Spinal cord (tissue), 10 donors: ENCODE measurements around the gene ALDH1L2. TPM values are rescaled to one million over a fixed set of nuclear protein-coding genes. Genes with fewer than 3 reads are reported as not detected.
"Not testable (repeated sequence)": the region's sequence is repeated elsewhere in the genome, so short reads cannot be mapped to it uniquely, and the experiment has no call there.

Experiments
- DNase-seq, 6 donors: peaks; one replicate each; pipeline versions ENCODE4 v3.0.0 to v3.0.0-alpha.2; 2013 to 2015; ENCODE audit warnings: low spot score in 6 of 6, low read depth in 4 of 6
- H3K27ac ChIP-seq: one replicate; pipeline ENCODE4 v1.5.1; 2013; ENCODE audit warnings: low read depth, low read length, control low read depth
- H3K27me3 ChIP-seq: one replicate; pipeline ENCODE4 v1.6.1; 2013; ENCODE audit warnings: low read length; ENCODE audit not compliant: control insufficient read depth, insufficient read depth
- H3K36me3 ChIP-seq: one replicate; pipeline ENCODE4 v1.6.1; 2013; ENCODE audit warnings: low read length; ENCODE audit not compliant: control insufficient read depth, insufficient read depth
- H3K4me1 ChIP-seq: one replicate; pipeline ENCODE4 v1.6.1; 2013; ENCODE audit warnings: low read length; ENCODE audit not compliant: control insufficient read depth, insufficient read depth
- H3K4me3 ChIP-seq: one replicate; pipeline ENCODE4 v1.5.1; 2013; ENCODE audit warnings: low read depth, low read length, control low read depth
- H3K9me3 ChIP-seq: one replicate; pipeline ENCODE4 v1.6.1; 2013; ENCODE audit warnings: low read length; ENCODE audit not compliant: control insufficient read depth, insufficient read depth
- WGBS: methylation state at CpG from one replicate; pipeline ENCODE4 v1.1.5; 2013; ENCODE audit warnings: missing lambda C conversion rate; ENCODE audit not compliant: insufficient coverage; 5-methylcytosine and 5-hydroxymethylcytosine counted together
- polyA plus RNA-seq, 2 donors: library from polyadenylated mRNA; unstranded; fragments of 120-200 nt; gene quantifications; one replicate each; pipeline ENCODE4 v1.2.1, GENCODE V29; 2013; ENCODE audit not compliant: insufficient read length in 2 of 2
- total RNA-seq, 2 donors: library from RNA; depleted of rRNA in 1 of 2; stranded (reverse); fragments of 120-200 nt in 1 of 2; fragments of >200 nt in 1 of 2; gene quantifications; one replicate each; pipeline versions ENCODE4 v1.2.3 to v1.2.4, GENCODE V29; 2013 to 2014
- donor health status: healthy.

ALDH1L2 gene
- total and polyA plus RNA-seq, 4 donors, result 9.1 to 13.2 (median 9.5) TPM

DNA sequence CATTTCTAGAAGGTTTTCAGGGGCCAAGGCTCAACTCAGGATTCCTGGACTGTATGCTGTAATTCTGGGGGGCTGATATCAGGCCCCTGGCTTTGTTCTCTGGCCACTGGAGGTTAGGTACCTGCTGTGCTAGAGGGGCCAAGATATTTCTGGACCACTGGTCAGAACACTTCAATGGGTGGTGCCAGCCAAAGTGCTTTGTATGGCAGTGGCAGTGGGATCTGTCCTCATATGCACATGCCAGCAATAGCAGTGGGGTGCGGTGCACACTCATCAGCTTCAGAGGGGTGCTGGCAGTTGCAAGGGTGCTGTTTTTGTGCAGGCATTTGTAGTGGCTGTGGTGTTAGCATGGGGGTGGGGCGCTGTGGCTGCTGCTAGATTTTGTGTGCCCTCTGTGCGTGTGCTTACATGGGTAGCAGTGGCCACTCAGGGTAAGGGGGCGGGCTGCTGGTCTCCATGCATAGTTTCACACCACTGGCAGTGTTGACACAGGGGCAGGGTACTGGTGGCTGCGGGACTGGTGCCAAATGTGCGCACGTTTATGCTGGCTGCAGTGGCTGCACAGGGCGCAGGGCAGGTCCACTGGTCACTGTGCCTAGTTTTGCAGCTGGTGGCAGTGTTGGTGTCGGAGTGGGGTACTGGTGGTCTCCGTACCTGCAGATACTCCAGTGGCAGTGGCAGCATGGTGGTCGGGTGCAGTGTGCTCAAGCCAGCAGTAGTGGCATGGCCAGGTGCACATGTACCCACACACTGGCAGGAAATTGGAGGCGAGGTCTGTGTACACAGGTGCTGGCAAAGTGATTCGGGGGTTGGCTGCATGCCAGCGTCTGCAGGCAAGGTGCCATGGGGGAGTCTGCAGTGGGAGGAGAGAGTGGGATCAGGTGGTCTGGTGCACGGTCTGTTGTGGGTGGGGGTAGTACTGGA, 85.6 kb downstream of the ALDH1L2 start:
- Histone ChIP-seq H3K27me3 (no peaks in the 10 kb centered on the region), H3K4me3 (no peak overlapping the region), H3K27ac (no peak overlapping the region), H3K9me3 (no peaks in the 10 kb centered on the region), H3K36me3 (peaks cover 25% of the 10 kb centered on the region), H3K4me1 (peaks cover 4% of the 10 kb centered on the region)
- DNase-seq, result peak in 2 of 6 donors; percentile 8 to 27
- WGBS, result 83% methylated on average over 15 of the region's 15 CpGs

- H3K27ac ChIP-seq, result no peak overlapping the region
- 100% methylated on average over 1 of the region's 3 CpGs for WGBS
Measured at GRCh38 chr12:104997541-104997940, 86.7 kb downstream of the ALDH1L2 start.

DNA sequence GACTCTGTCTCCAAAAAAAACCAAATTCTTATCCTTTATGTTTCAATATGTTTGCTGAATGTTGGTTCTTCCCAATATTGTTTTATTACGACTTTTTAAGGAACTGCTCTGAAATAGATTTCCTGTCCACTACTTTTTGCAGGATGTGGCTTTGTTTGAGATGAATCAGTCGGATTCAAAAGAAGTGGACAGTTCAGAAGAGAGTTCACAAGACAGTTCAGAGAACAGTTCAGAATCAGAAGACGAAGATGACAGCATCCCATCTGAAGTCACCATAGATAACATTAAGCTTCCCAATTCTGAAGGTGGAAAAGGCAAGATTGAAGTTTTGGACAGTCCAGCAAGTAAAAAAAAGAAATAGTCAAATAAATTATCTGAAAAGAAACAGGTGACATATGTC, 89.9 kb downstream of the ALDH1L2 start:
- no peak for DNase-seq
- H3K4me1 ChIP-seq, result peaks cover 4% of the 10 kb centered on the region
- H3K27ac ChIP-seq, result no peak overlapping the region
- H3K9me3 ChIP-seq, result no peaks in the 10 kb centered on the region
- H3K36me3 ChIP-seq, result peaks cover 21% of the 10 kb centered on the region
- H3K27me3 ChIP-seq, result no peaks in the 10 kb centered on the region
- WGBS, result no CpG with 5 or more reads among the region's 3 CpGs
- H3K4me3 ChIP-seq, result no peak overlapping the region

More at GRCh38 chr12:104997541-104997940, 86.7 kb downstream of the ALDH1L2 start:
- Histone ChIP-seq H3K4me1 (peaks cover 4% of the 10 kb centered on the region), H3K36me3 (peaks cover 26% of the 10 kb centered on the region), H3K4me3 (no peak overlapping the region), H3K9me3 (no peaks in the 10 kb centered on the region), H3K27me3 (no peaks in the 10 kb centered on the region)
- DNase-seq, result no peak

- H3K9me3 ChIP-seq, result no peaks in the 10 kb centered on the region
- peaks cover 10% of the 10 kb centered on the region for H3K36me3 ChIP-seq
- no peak overlapping the region for H3K4me3 ChIP-seq
- no peaks in the 10 kb centered on the region for H3K4me1 ChIP-seq
- no peaks in the 10 kb centered on the region for H3K27me3 ChIP-seq
- no peak overlapping the region for H3K27ac ChIP-seq
- peak in 1 of 6 donors; percentile 19 for DNase-seq
- WGBS, result 85% methylated on average over 2 of the region's 3 CpGs
Measured at GRCh38 chr12:104991565-104992128, 92.6 kb downstream of the ALDH1L2 start.

DNA sequence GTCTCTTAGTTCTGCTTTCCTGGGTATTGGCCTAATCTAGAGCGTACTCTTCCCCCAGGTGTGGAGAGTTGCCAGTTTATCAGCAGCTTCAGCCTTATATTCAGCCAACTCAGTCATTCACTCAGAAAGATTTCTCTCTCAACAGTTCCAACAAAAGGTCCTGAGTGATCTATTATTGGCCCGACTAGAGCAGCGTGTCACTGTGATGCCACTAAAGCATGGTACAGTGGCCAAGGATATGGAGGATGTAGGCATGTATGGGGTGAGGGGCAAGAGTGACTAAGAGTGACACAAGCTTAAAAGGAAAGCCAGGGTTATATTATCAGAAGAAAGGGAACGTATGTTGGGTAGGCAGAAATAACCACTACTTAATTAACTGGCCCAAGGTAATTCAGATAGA, 93.3 kb downstream of the ALDH1L2 start:
- DNase-seq, result no peak

GRCh38 chr12:104986022-104986941, 98.0 kb downstream of the ALDH1L2 start, which contains the start of gene NOPCHAP1:
Gene NOPCHAP1 (plus strand): TSS chr12:104986316. CDS start chr12:104986353, 37 bp downstream.
- H3K27ac ChIP-seq, result peak within 1 kb of the TSS; percentile 72
- WGBS, result under 1% methylated on average over 55 of the region's 59 CpGs
- no peaks in the 10 kb centered on the region for H3K36me3 ChIP-seq
- H3K9me3 ChIP-seq, result no peaks in the 10 kb centered on the region
- H3K27me3 ChIP-seq, result no peaks in the 10 kb centered on the region
- peak; percentile 78 to 98 (median 89) for DNase-seq
- peaks cover 3% of the 10 kb centered on the region for H3K4me1 ChIP-seq
- peak within 1 kb of the TSS; percentile 64 for H3K4me3 ChIP-seq

More for the DNA sequence above, 93.3 kb downstream of the ALDH1L2 start:
- Histone ChIP-seq H3K36me3 (peaks cover 10% of the 10 kb centered on the region), H3K4me1 (no peaks in the 10 kb centered on the region), H3K4me3 (no peak overlapping the region), H3K27me3 (no peaks in the 10 kb centered on the region), H3K27ac (no peak overlapping the region), H3K9me3 (no peaks in the 10 kb centered on the region)
- WGBS, result 82% methylated on average over 1 of the region's 4 CpGs

- Histone ChIP-seq H3K27me3 (no peaks in the 10 kb centered on the region), H3K4me3 (no peak overlapping the region), H3K9me3 (no peaks in the 10 kb centered on the region), H3K27ac (no peak overlapping the region), H3K4me1 (peaks cover 3% of the 10 kb centered on the region), H3K36me3 (no peaks in the 10 kb centered on the region)
- WGBS, result no CpG with 5 or more reads among the region's 4 CpGs
- DNase-seq, result no peak
Measured at GRCh38 chr12:104985206-104985605, 99.1 kb downstream of the ALDH1L2 start.

DNA sequence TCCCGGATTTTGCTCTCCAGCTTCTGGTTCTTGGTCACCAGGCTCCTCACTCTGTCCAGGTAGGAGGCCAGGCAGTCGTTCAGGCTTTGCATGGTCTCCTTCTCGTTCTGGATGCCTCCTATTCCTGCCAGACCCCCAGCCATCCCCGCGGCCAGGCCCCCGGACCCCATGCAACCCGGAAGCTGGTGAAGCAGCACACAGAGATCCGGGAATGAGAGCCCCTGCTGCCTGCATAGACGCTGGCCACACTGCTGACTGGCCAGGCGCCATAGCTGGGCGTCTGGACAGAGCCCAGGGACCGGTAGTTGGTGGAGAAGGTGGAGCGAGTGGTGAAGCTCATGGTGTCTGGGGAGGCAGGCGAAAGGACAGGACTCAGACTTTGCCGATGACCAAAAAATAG, 106.6 kb downstream of the ALDH1L2 start:
- 92% methylated on average over 8 of the region's 15 CpGs for WGBS
- not testable (repeated sequence) for DNase-seq, H3K4me1 ChIP-seq, H3K4me3 ChIP-seq, H3K36me3 ChIP-seq, H3K9me3 ChIP-seq, H3K27ac ChIP-seq, H3K27me3 ChIP-seq

GRCh38 chr12:104976703-104977102, 107.6 kb downstream of the ALDH1L2 start:
- no peak for DNase-seq
- Histone ChIP-seq H3K27me3 (no peaks in the 10 kb centered on the region), H3K36me3 (no peaks in the 10 kb centered on the region), H3K4me1 (no peaks in the 10 kb centered on the region), H3K27ac (no peak overlapping the region), H3K9me3 (no peaks in the 10 kb centered on the region), H3K4me3 (no peak overlapping the region)
- 70% methylated on average over 5 of the region's 8 CpGs for WGBS
